Measurements from ENCODE around the gene CDK15.

DNA sequence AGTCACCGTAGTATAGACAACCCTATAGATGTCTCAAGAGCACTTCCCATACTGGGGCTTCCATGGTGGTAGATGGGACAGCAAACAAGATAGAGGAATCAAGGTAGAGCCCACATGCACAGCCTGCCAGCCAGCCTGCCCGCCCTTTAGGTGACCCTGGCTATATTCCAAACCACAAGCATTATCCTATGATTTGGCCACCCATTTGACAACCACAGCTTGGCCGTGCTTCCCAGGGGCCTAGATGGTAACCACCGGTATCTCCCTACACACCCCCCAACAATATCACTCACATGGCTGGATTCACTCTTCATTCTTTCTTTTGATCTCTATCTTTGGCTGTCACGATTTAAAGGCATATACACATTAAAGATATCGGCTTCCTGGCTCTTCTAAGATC lies 85.3 kb downstream of the CDK15 start:
- TF ChIP-seq, protein P1, sequence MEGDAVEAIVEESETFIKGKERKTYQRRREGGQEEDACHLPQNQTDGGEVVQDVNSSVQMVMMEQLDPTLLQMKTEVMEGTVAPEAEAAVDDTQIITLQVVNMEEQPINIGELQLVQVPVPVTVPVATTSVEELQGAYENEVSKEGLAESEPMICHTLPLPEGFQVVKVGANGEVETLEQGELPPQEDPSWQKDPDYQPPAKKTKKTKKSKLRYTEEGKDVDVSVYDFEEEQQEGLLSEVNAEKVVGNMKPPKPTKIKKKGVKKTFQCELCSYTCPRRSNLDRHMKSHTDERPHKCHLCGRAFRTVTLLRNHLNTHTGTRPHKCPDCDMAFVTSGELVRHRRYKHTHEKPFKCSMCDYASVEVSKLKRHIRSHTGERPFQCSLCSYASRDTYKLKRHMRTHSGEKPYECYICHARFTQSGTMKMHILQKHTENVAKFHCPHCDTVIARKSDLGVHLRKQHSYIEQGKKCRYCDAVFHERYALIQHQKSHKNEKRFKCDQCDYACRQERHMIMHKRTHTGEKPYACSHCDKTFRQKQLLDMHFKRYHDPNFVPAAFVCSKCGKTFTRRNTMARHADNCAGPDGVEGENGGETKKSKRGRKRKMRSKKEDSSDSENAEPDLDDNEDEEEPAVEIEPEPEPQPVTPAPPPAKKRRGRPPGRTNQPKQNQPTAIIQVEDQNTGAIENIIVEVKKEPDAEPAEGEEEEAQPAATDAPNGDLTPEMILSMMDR (IDR thresholded peaks at IDR 0.05; ENCODE audit: insufficient read depth, low read length, poor library complexity, severe bottlenecking), result no peak
- TF ChIP-seq EZH2phosphoT487 (conservative IDR thresholded peaks at IDR 0.05; ENCODE audit: low read length), result no peak

All from SU-DHL-6 (cell line).